Measurements from ENCODE around the gene VCAM1.

GRCh38 chr1:100736324-100736723 is 16.8 kb downstream of the VCAM1 start:
- no peak for TF ChIP-seq POLR2A (IDR thresholded peaks at IDR 0.05)
- TF ChIP-seq CTCF (IDR thresholded peaks at IDR 0.05), result no peak

Measured in esophagus squamous epithelium (tissue), 4 donors.